Omental fat pad (tissue), 4 donors: ENCODE results near the gene IL16. TPM values are rescaled to one million over a fixed set of nuclear protein-coding genes. Genes with fewer than 3 reads are reported as not detected.

Source experiments
- ATAC-seq: fragments of 150-250 bp; one replicate; pipeline ENCODE4 v1.9.1; 2016; ENCODE audit warnings: mild to moderate bottlenecking, moderate library complexity; ENCODE audit not compliant: low FRiP score
- DNase-seq: peaks from one replicate; pipeline ENCODE4 v3.0.0-alpha.2; 2019; ENCODE audit warnings: low spot score
- total RNA-seq, 4 donors: library from RNA; depleted of rRNA; stranded (reverse); fragments of >200 nt; gene quantifications; one replicate each; pipeline ENCODE4 v1.1.0, GENCODE V29; 2016
- TF ChIP-seq, protein P1 (sequence below), 3 donors: fragments of 450-650 bp; IDR thresholded peaks; one replicate each; pipeline ENCODE4 v1.5.1; 2016 to 2017; ENCODE audit warnings: antibody characterized with exemption in 3 of 3, mild to moderate bottlenecking in 3 of 3, moderate library complexity in 2 of 3

IL16 gene
- total RNA-seq, 4 donors from 2014 or later = 22.7 to 45.8 (median 34.4) TPM

DNA sequence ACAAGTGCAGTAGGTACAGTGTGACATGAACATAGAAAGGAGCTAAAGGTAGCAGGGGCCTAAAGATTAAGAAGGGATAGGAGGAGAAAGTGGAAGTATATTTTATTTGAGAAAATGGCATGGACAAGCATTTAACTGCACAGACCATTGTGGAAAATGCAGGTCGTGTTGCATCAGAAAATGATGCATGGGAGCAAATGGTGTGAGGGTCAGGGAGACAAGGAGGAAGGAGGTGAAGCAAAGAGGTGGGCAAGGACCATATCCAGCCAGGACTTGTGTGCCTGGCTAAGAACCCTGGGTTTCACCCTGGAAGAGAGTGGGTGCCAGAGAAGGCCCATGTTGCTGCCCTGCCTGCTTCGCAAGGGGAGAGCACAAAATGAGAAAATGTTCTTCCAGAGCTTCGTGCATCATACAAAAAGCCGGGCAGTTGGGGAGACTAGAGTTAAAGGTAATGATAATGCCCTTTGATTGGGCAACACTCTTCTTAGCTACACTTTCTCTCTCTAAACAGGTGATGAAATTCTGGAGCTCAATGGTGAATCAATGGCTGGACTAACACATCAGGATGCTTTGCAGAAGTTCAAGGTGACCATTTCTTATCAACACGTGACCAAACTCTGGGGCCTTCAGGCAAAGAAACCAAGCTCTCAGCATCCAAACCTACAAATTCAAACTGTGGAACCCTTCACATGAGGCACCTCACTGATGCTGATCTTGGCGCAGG is 81.8 kb downstream of the IL16 start:
- TF ChIP-seq, protein P1, sequence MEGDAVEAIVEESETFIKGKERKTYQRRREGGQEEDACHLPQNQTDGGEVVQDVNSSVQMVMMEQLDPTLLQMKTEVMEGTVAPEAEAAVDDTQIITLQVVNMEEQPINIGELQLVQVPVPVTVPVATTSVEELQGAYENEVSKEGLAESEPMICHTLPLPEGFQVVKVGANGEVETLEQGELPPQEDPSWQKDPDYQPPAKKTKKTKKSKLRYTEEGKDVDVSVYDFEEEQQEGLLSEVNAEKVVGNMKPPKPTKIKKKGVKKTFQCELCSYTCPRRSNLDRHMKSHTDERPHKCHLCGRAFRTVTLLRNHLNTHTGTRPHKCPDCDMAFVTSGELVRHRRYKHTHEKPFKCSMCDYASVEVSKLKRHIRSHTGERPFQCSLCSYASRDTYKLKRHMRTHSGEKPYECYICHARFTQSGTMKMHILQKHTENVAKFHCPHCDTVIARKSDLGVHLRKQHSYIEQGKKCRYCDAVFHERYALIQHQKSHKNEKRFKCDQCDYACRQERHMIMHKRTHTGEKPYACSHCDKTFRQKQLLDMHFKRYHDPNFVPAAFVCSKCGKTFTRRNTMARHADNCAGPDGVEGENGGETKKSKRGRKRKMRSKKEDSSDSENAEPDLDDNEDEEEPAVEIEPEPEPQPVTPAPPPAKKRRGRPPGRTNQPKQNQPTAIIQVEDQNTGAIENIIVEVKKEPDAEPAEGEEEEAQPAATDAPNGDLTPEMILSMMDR (IDR thresholded peaks at IDR 0.05) = no peak
- DNase-seq = no peak
- no peak for ATAC-seq

DNA sequence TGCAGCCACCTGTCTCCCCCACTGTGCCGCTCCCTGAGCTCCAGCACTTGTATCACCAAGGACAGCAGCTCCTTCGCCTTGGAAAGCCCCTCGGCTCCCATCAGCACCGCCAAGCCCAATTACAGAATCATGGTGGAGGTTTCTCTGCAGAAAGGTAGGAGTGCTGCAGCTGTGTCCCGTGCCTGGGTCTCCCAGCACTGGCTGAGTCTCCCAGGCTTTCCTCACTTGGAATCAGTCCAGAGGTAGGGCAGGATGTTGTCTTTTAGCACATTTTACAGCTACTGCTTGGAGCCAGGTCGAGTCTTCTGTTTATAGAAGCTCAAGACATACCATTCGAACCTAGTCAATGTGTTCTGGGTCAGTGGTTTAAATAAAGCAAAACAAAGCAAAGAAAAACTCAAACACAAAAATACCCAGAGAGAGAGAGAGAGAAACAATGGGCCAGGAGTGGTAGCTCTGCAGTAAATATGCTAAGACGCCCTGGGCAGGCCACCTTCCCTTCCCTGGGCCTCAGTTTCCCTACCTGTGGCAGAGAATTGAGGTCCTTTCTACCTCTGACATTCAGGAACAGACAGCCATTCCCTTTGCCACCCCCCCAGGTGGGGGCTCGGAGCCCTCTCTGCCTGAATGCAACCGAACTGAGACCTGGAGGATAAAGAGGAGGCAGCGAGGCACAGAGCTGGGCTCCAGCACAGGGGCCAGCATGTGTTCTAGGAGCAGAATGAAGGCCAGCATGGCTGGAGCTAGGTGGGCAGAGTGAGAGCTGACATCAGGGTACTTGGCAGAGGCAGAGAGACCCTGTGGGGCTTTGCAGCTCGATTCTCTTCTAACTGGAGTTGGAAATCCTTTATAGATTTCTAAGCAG is 83.2 kb downstream of the IL16 start:
- TF ChIP-seq, protein P1 (IDR thresholded peaks at IDR 0.05) = no peak
- DNase-seq (no peak), ATAC-seq (no peak)

DNA sequence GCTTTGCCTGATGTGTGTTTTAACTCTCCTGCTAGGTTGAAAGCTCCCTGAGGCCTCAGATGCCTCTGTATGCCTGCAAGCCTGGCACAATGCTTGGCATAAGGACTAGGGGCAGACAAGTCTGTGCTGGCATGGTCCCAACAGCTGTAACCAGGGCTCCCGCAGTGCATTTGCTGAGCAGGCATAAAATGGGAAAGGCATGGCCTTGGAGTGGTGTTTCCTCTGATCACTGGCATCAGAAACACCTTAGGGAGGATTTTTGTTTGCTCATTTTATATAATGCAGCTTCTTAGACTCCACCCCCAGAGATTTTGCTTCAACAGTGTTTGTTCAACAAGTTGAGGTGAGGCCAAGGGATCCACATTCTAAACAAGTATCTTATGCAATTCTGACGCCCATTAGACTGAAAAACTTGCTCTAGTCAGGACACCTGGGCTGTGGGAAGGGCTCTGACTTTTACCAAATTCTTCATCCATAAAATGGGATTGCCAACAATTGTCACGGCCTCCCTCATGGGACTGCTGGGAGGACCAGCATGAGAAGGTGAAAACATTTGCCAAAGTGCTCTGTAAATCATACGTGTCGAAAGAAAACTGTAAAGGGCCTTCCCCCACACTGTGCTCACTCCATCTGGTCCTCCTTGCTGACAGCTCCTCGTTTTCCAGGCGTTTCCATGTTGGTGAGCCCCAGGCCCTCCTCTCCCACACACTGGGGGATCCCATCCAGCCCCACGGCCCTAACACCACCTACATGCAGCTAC is 84.2 kb downstream of the IL16 start:
- TF ChIP-seq, protein P1 (IDR thresholded peaks at IDR 0.05) = no peak
- no peak for ATAC-seq
- DNase-seq = no peak

DNA sequence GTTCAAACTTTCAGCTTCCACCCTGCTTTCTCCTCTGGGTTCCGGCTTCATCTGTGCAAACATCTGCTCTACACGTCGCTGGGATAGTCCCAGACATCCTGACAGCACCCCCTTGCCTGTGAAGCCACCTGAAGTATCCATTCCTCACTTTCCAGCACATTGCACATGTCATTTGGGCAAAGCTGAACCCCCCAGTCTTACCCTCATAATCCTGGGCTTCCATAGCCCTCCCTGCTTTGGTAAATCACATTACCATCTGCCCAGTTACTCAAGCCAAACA is 84.7 kb downstream of the IL16 start:
- TF ChIP-seq, protein P1 (IDR thresholded peaks at IDR 0.05) = no peak
- no peak for DNase-seq
- no peak for ATAC-seq

DNA sequence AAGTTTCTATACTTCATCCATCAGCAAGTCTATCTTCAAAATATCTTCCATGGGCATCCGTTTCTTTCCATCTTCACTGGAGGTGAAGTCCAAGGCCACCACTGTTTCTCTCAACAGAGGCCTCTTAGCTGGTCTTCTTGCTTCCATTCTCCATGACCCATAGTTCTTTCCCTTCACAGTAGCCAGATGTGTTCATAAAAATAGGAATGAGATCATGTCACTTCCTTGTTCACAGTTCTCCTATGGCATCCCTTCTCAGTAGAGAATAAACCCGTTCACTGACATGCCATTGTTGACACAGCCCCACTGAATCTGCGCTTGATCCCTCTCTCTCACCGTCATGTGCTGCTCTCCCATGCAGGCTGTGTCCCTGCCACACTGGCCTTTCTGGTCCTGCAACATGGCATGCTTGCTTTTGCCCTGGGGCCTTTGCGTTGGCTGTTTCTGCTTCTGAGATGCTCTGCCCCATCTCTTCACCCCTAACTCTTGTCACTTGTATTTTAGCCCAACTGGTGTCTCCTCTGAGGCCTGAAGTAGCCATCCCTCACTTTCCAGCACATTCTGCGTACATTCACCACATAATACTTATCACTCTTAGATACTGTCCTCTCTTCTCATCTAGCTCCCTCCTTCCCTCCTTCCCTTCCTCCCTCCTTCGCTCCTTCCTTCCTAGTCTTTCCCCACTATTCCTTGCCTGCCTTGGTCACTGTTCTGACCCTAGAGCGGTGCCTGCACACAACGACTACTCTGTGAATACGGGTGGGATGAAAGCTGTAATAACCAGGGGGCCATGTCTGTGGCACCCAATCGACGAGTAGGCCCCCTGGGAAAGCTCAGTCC is 85.3 kb downstream of the IL16 start:
- TF ChIP-seq, protein P1 (IDR thresholded peaks at IDR 0.05) = no peak

DNA sequence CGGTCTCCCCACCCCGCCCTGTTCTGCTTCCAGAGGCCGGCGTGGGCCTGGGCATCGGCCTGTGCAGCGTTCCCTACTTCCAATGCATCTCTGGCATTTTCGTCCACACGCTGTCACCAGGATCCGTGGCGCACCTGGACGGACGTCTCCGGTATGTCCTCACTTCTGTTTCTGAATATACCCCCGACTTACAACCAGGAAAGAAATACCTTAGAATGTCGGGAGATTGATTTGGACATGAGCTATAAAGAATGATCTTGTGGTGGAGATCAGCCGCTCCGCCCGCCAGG is 85.9 kb downstream of the IL16 start:
- ATAC-seq = no peak
- TF ChIP-seq, protein P1 (IDR thresholded peaks at IDR 0.05) = no peak
- DNase-seq = no peak

More for the DNA sequence above, 85.3 kb downstream of the IL16 start:
- DNase-seq = no peak
- ATAC-seq = no peak
